B cell (primary cell): ENCODE measurements around the gene CDH18. TPM values are rescaled to one million over a fixed set of nuclear protein-coding genes. Genes with fewer than 3 reads are reported as not detected.

Source experiments
- ATAC-seq: fragments of 200-7000 bp; cut with Tn5 transposase; one replicate; pipeline ENCODE4 v1.10.0; 2021; ENCODE audit warnings: low read depth, mild to moderate bottlenecking, moderate number of reproducible peaks, moderate library complexity
- CTCF ChIA-PET: fragments of 350-600 bp; sonication (Branson Sonifier 250); formaldehyde crosslinking; loops from one replicate; lab custom pipeline; 2021; ENCODE audit warnings: antibody characterized with exemption, inconsistent platforms; lab: Charles Lee
- POLR2A ChIA-PET: fragments of 350-600 bp; sonication (Branson Sonifier 250); formaldehyde crosslinking; loops from one replicate; lab custom pipeline; 2021; ENCODE audit warnings: antibody characterized with exemption; lab: Charles Lee
- DNase-seq: peaks from one replicate; pipeline ENCODE4 v3.0.0; 2013
- H2AFZ ChIP-seq: 2 replicates; pipeline ENCODE4 v1.6.1; 2012; ENCODE audit warnings: mild to moderate bottlenecking, low read depth, low read length; ENCODE audit not compliant: insufficient read depth, poor library complexity, severe bottlenecking
- H3K27ac ChIP-seq, 2 donors: 1 replicate in 1 of 2; 2 replicates in 1 of 2; pipeline ENCODE4 v1.5.1; 2012 to 2013; ENCODE audit warnings: low read length in 2 of 2, mild to moderate bottlenecking in 2 of 2, moderate library complexity in 1 of 2
- H3K27me3 ChIP-seq, 4 experiments: fragments of 200-600 bp in 1 of 4; sonication (generic) in 1 of 4; replicated peaks in 1 of 4; 1 replicate in 2 of 4; 2 replicates in 2 of 4; pipeline versions ENCODE4 v1.6.1 to v1.7.0; 2013 to 2016; ENCODE audit warnings: low read length in 3 of 4, mild to moderate bottlenecking in 2 of 4, mixed read lengths in 1 of 4, moderate library complexity in 1 of 4; ENCODE audit not compliant: insufficient read depth in 4 of 4, control insufficient read depth in 3 of 4; ENCODE audit errors: control extremely low read depth in 1 of 4
- H3K36me3 ChIP-seq, 2 experiments: replicated peaks in 1 of 2; 1 replicate in 1 of 2; 2 replicates in 1 of 2; pipeline versions ENCODE4 v1.6.1 to v1.7.1; 2013; ENCODE audit warnings: low read length in 1 of 2; ENCODE audit not compliant: insufficient read depth in 2 of 2, control insufficient read depth in 1 of 2; ENCODE audit errors: control extremely low read depth in 1 of 2, extremely low read depth in 1 of 2
- H3K4me1 ChIP-seq, 2 donors: fragments of 200-600 bp in 1 of 2; sonication (generic) in 1 of 2; 1 replicate in 1 of 2; 2 replicates in 1 of 2; pipeline versions ENCODE4 v1.5.1 to v1.6.1; 2013 to 2017; ENCODE audit warnings: low read length in 2 of 2; ENCODE audit not compliant: control insufficient read depth in 2 of 2, insufficient read depth in 2 of 2
- H3K4me2 ChIP-seq: replicated peaks from 2 replicates; pipeline ENCODE3; 2012; ENCODE audit warnings: mild to moderate bottlenecking, low read depth, low read length; ENCODE audit not compliant: poor library complexity, severe bottlenecking
- H3K4me3 ChIP-seq, 5 experiments: fragments of 200-600 bp in 1 of 5; sonication (generic) in 1 of 5; 1 replicate in 3 of 5; 2 replicates in 2 of 5; pipeline versions ENCODE4 v1.5.1 to v1.7.0; 2011 to 2016; ENCODE audit warnings: low read length in 4 of 5, mild to moderate bottlenecking in 4 of 5, low read depth in 2 of 5, control low read depth in 1 of 5, moderate library complexity in 1 of 5; ENCODE audit not compliant: insufficient read depth in 1 of 5; ENCODE audit errors: control extremely low read depth in 1 of 5, extremely low read depth in 1 of 5
- H3K79me2 ChIP-seq: fragments of 200-600 bp; sonication (generic); one replicate; pipeline ENCODE4 v1.6.0; 2016; ENCODE audit warnings: low read length; ENCODE audit not compliant: control insufficient read depth, insufficient read depth
- H3K9ac ChIP-seq: fragments of 200-600 bp; sonication (generic); 2 replicates; pipeline ENCODE4 v1.6.1; 2017; ENCODE audit warnings: mild to moderate bottlenecking, low read length, moderate library complexity
- H3K9me3 ChIP-seq, 3 donors: one replicate each; pipeline versions ENCODE4 v1.6.1 to v1.7.1; 2013; ENCODE audit warnings: low read length in 2 of 3; ENCODE audit not compliant: control insufficient read depth in 2 of 3, insufficient read depth in 1 of 3; ENCODE audit errors: control extremely low read depth in 1 of 3
- H4K20me1 ChIP-seq: 2 replicates; pipeline ENCODE4 v1.6.0; 2012; ENCODE audit warnings: mild to moderate bottlenecking, low read length; ENCODE audit not compliant: insufficient read depth, control insufficient read depth, poor library complexity, severe bottlenecking
- H3K27ac Mint-ChIP-seq: one replicate; pipeline ENCODE4 v1.8.0; 2021; ENCODE audit warnings: mixed read lengths
- H3K27me3 Mint-ChIP-seq: one replicate; pipeline ENCODE4 v1.8.0; 2021; ENCODE audit warnings: mixed read lengths
- H3K4me1 Mint-ChIP-seq: one replicate; pipeline ENCODE4 v1.8.0; 2021; ENCODE audit warnings: mixed read lengths
- H3K4me3 Mint-ChIP-seq: one replicate; pipeline ENCODE4 v1.8.0; 2021; ENCODE audit warnings: mixed read lengths
- H3K9me3 Mint-ChIP-seq: one replicate; pipeline ENCODE4 v1.8.0; 2022; ENCODE audit warnings: mixed read lengths; ENCODE audit not compliant: insufficient read depth
- EZH2 ChIP-seq: IDR thresholded peaks from 2 replicates; pipeline ENCODE4 v1.6.1; 2012; ENCODE audit warnings: borderline replicate concordance, low read depth, mild to moderate bottlenecking, moderate library complexity, low read length; ENCODE audit not compliant: insufficient read depth, poor library complexity, severe bottlenecking
- WGBS: methylation state at CpG from one replicate; pipeline ENCODE4 v1.1.5; 2013; ENCODE audit warnings: missing lambda C conversion rate; ENCODE audit not compliant: insufficient coverage; 5-methylcytosine and 5-hydroxymethylcytosine counted together
- intact Hi-C: fragments of 100-400 bp; cut with micrococcal nuclease; formaldehyde crosslinking; loops from one replicate; pipeline ENCODE4 v1.10.0; 2022
- polyA plus RNA-seq: library from polyadenylated mRNA; depleted of rRNA; stranded (reverse); fragments of >200 nt; gene quantifications from 2 replicates; pipeline ENCODE4 v1.2.3, GENCODE V29; 2012
- total RNA-seq, 2 donors: library from RNA; stranded (reverse); fragments of 120-200 nt in 1 of 2; gene quantifications; 1 replicate in 1 of 2; 2 replicates in 1 of 2; pipeline versions ENCODE4 v1.2.3 to v1.2.4, GENCODE V29; 2013 to 2022
- TF ChIP-seq, protein P1 (sequence below): fragments of 200-600 bp; IDR thresholded peaks from one replicate; pipeline ENCODE4 v1.8.0; 2022; ENCODE audit warnings: antibody characterized with exemption, mild to moderate bottlenecking

Gene CDH18
- total and polyA plus RNA-seq, 2 donors (not counting 1 experiment from before 2014, with no cell fraction given) = not detected

- Mint-ChIP-seq H3K27ac (no peak overlapping the region), H3K9me3 (no peaks in the 10 kb centered on the region)
Measured at GRCh38 chr5:19900269-19900668, 87.7 kb downstream of the CDH18 start.

GRCh38 chr5:19891658-19892057 lies 96.3 kb downstream of the CDH18 start:
- 89% methylated on average over 1 of the region's 1 CpG for WGBS
- Mint-ChIP-seq H3K4me1 (no peaks in the 10 kb centered on the region), H3K4me3 (no peak overlapping the region), H3K9me3 (no peaks in the 10 kb centered on the region), H3K27me3 (no peaks in the 10 kb centered on the region), H3K27ac (no peak overlapping the region)
- no peak overlapping the region for H3K27ac ChIP-seq
- no peaks in the 10 kb centered on the region for H3K79me2 ChIP-seq
- intact Hi-C loops = no loop called here
- no peak for ATAC-seq
- H3K9ac ChIP-seq = no peak overlapping the region
- H3K4me2 ChIP-seq = no peak overlapping the region
- TF ChIP-seq, protein P1, sequence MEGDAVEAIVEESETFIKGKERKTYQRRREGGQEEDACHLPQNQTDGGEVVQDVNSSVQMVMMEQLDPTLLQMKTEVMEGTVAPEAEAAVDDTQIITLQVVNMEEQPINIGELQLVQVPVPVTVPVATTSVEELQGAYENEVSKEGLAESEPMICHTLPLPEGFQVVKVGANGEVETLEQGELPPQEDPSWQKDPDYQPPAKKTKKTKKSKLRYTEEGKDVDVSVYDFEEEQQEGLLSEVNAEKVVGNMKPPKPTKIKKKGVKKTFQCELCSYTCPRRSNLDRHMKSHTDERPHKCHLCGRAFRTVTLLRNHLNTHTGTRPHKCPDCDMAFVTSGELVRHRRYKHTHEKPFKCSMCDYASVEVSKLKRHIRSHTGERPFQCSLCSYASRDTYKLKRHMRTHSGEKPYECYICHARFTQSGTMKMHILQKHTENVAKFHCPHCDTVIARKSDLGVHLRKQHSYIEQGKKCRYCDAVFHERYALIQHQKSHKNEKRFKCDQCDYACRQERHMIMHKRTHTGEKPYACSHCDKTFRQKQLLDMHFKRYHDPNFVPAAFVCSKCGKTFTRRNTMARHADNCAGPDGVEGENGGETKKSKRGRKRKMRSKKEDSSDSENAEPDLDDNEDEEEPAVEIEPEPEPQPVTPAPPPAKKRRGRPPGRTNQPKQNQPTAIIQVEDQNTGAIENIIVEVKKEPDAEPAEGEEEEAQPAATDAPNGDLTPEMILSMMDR = no peak
- no peak for TF ChIP-seq EZH2
- no peaks in the 10 kb centered on the region for H3K27me3 ChIP-seq
- H3K36me3 ChIP-seq = no peaks in the 10 kb centered on the region
- DNase-seq = no peak
- no peak overlapping the region for H3K4me3 ChIP-seq
- no peaks in the 10 kb centered on the region for H4K20me1 ChIP-seq
- H3K9me3 ChIP-seq = no peaks in the 10 kb centered on the region
- CTCF ChIA-PET = interaction anchor here (0.5 kb wide), 1 partner anchor 183 kb away, joined by 3 read pairs; no protein-coding TSS in a partner anchor
- no peak overlapping the region for H2AFZ ChIP-seq
- POLR2A ChIA-PET = no interaction called here
- H3K4me1 ChIP-seq = no peaks in the 10 kb centered on the region

More at GRCh38 chr5:19900269-19900668, 87.7 kb downstream of the CDH18 start:
- H3K4me1 ChIP-seq = no peaks in the 10 kb centered on the region
- H3K9me3 ChIP-seq = no peaks in the 10 kb centered on the region
- no peaks in the 10 kb centered on the region for H3K36me3 ChIP-seq
- DNase-seq = no peak
- H3K4me3 ChIP-seq = no peak overlapping the region
- TF ChIP-seq EZH2 = no peak
- TF ChIP-seq, protein P1 = no peak
- no peaks in the 10 kb centered on the region for H3K79me2 ChIP-seq
- no peak overlapping the region for H3K4me2 ChIP-seq
- POLR2A ChIA-PET = no interaction called here
- H2AFZ ChIP-seq = no peak overlapping the region
- H3K27me3 ChIP-seq = no peaks in the 10 kb centered on the region
- Mint-ChIP-seq H3K4me1 (no peaks in the 10 kb centered on the region), H3K4me3 (no peak overlapping the region), H3K27me3 (no peaks in the 10 kb centered on the region)
- no peaks in the 10 kb centered on the region for H4K20me1 ChIP-seq
- no peak overlapping the region for H3K9ac ChIP-seq
- intact Hi-C loops = no loop called here
- no CpG with 5 or more reads among the region's 3 CpGs for WGBS
- H3K27ac ChIP-seq = no peak overlapping the region
- ATAC-seq = no peak
- CTCF ChIA-PET = no interaction called here
